Activated CD8-positive, alpha-beta T cell treated with anti-CD3 and anti-CD28 coated beads for 36 hours (primary cell): Measurements from ENCODE around the gene DNAJB9. TPM values are rescaled to one million over a fixed set of nuclear protein-coding genes. Genes with fewer than 3 reads are reported as not detected.

Experiments used
- ATAC-seq: fragments of 200-7000 bp; cut with Tn5 transposase; one replicate; pipeline ENCODE4 v1.10.0; 2021; ENCODE audit warnings: mild to moderate bottlenecking, moderate library complexity
- CTCF ChIA-PET: fragments of 350-600 bp; sonication (Branson Sonifier 250); formaldehyde crosslinking; loops from one replicate; lab custom pipeline; 2021; ENCODE audit warnings: antibody characterized with exemption; lab: Charles Lee
- POLR2A ChIA-PET: fragments of 350-600 bp; sonication (Branson Sonifier 250); formaldehyde crosslinking; loops from one replicate; lab custom pipeline; 2021; ENCODE audit warnings: antibody characterized with exemption; lab: Charles Lee
- DNase-seq: peaks from one replicate; pipeline ENCODE4 v3.0.0-alpha.2; 2020
- H3K27ac Mint-ChIP-seq: one replicate; pipeline ENCODE4 v1.8.0; 2021; ENCODE audit warnings: mild to moderate bottlenecking, mixed read lengths
- H3K27me3 Mint-ChIP-seq: one replicate; pipeline ENCODE4 v1.8.0; 2021; ENCODE audit warnings: mixed read lengths
- H3K36me3 Mint-ChIP-seq: one replicate; pipeline ENCODE4 v1.8.0; 2021; ENCODE audit warnings: low read depth, mixed read lengths
- H3K4me1 Mint-ChIP-seq: one replicate; pipeline ENCODE4 v1.8.0; 2021; ENCODE audit warnings: low read depth, mixed read lengths
- H3K4me3 Mint-ChIP-seq: one replicate; pipeline ENCODE4 v1.8.0; 2021; ENCODE audit warnings: mild to moderate bottlenecking, moderate library complexity, mixed read lengths
- H3K9me3 Mint-ChIP-seq: one replicate; pipeline ENCODE4 v1.8.0; 2021; ENCODE audit warnings: mixed read lengths
- CTCF ChIP-seq: fragments of 200-600 bp; IDR thresholded peaks from one replicate; pipeline ENCODE4 v1.8.0; 2022; ENCODE audit warnings: antibody characterized with exemption, mild to moderate bottlenecking
- intact Hi-C: fragments of 100-400 bp; cut with micrococcal nuclease; formaldehyde crosslinking; loops from one replicate; pipeline ENCODE4 v1.10.0; 2022
- total RNA-seq, 2 experiments: library from RNA; stranded (reverse); gene quantifications; one replicate each; pipeline ENCODE4 v1.2.3, GENCODE V29; 2021

DNAJB9 gene
- total RNA-seq, 2 experiments from 2014 or later = 6.5 to 11.6 TPM

- ChIA-PET POLR2A (no interaction called here), CTCF (no interaction called here)
- Mint-ChIP-seq H3K4me3 (no peak overlapping the region), H3K27ac (no peak overlapping the region), H3K36me3 (peaks cover 34% of the 10 kb centered on the region), H3K9me3 (peaks cover 6% of the 10 kb centered on the region), H3K4me1 (peaks cover 17% of the 10 kb centered on the region), H3K27me3 (no peaks in the 10 kb centered on the region)
- no peak for DNase-seq
- ATAC-seq = no peak
- TF ChIP-seq CTCF = no peak
- intact Hi-C loops = no loop called here
Measured at GRCh38 chr7:108578937-108579336, 9.3 kb downstream of the DNAJB9 start.

- H3K4me3 Mint-ChIP-seq = no peak overlapping the region
- ATAC-seq (no peak), DNase-seq (no peak)
- no peak overlapping the region for H3K27ac Mint-ChIP-seq
- CTCF ChIA-PET = no interaction called here
- H3K4me1 Mint-ChIP-seq = peaks cover 13% of the 10 kb centered on the region
- peaks cover 26% of the 10 kb centered on the region for H3K36me3 Mint-ChIP-seq
- POLR2A ChIA-PET = no interaction called here
- intact Hi-C loops = no loop called here
- TF ChIP-seq CTCF = no peak
- H3K27me3 Mint-ChIP-seq = no peaks in the 10 kb centered on the region
- H3K9me3 Mint-ChIP-seq = peaks cover 6% of the 10 kb centered on the region
Measured at GRCh38 chr7:108580298-108580697, 10.6 kb downstream of the DNAJB9 start.

GRCh38 chr7:108581655-108582491, 12.2 kb downstream of the DNAJB9 start:
- Mint-ChIP-seq H3K9me3 (peaks cover 6% of the 10 kb centered on the region), H3K27me3 (no peaks in the 10 kb centered on the region), H3K4me1 (peaks cover 3% of the 10 kb centered on the region), H3K27ac (no peak overlapping the region), H3K4me3 (no peak overlapping the region), H3K36me3 (peaks cover 19% of the 10 kb centered on the region)
- ATAC-seq (no peak), DNase-seq (no peak)
- intact Hi-C loops = no loop called here
- CTCF ChIA-PET = no interaction called here
- POLR2A ChIA-PET = no interaction called here
- TF ChIP-seq CTCF = no peak

GRCh38 chr7:108584211-108584610, 14.5 kb downstream of the DNAJB9 start:
- intact Hi-C loops = no loop called here
- Mint-ChIP-seq H3K4me3 (no peak overlapping the region), H3K36me3 (peaks cover 11% of the 10 kb centered on the region), H3K27ac (no peak overlapping the region), H3K27me3 (no peaks in the 10 kb centered on the region), H3K9me3 (peaks cover 4% of the 10 kb centered on the region), H3K4me1 (no peaks in the 10 kb centered on the region)
- ChIA-PET POLR2A (no interaction called here), CTCF (no interaction called here)
- TF ChIP-seq CTCF = no peak
- DNase-seq (no peak), ATAC-seq (no peak)

- CTCF ChIA-PET = no interaction called here
Measured at GRCh38 chr7:108585843-108586242, 16.2 kb downstream of the DNAJB9 start.

More at GRCh38 chr7:108585843-108586242, 16.2 kb downstream of the DNAJB9 start:
- Mint-ChIP-seq H3K4me1 (no peaks in the 10 kb centered on the region), H3K4me3 (no peak overlapping the region), H3K27me3 (peaks cover 2% of the 10 kb centered on the region), H3K27ac (no peak overlapping the region), H3K36me3 (no peaks in the 10 kb centered on the region), H3K9me3 (no peaks in the 10 kb centered on the region)
- ATAC-seq (no peak), DNase-seq (no peak)
- no peak for TF ChIP-seq CTCF
- POLR2A ChIA-PET = no interaction called here
- intact Hi-C loops = no loop called here
